Measurements from ENCODE around the gene LZTR1. TPM values are rescaled to one million over a fixed set of nuclear protein-coding genes. Genes with fewer than 3 reads are reported as not detected.
A peak's percentile ranks its signal among the peaks of the same experiment; 100 is the strongest.

Gene LZTR1
- total RNA-seq, 1 donor from 2014 or later = 64.7 TPM

DNA sequence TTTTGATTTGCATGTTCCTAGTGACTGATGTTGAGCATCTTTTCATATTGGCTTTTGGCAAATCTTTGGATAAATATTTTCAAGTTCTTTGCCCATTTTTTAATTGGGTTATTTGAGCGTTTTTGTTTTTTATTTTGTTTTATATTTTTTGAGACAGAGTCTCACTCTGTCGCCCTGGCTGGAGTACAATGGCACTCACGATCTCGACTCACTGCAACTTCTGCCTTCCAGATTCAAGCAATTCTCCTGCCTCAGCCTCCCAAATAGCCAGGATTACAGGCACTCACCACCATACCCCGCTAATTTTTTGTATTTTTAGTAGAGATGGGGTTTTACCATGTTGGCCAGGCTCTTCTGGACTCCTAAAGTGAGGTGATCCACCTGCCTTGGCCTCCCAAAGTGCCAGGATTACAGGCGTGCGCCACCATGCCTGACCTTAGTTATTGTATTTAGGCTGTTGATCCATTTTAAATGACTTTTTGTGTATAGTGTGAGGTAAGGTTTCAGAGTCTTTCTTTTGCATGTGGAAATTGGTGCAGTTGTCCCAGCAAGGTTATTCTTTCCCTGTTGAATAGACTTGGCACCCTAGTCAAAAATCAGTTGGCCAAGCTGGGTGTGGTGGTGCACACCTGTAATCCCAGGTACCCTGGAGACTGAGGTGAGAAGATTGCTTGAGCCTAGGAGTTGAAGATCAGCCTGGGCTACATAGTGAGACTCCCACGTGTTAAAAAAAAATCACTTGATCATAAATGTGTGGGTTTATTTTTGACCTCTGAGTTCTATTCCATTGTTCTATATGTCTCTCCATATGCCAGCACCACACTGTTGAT, 38.8 kb upstream of the LZTR1 start:
- H3K4me3 Mint-ChIP-seq (ENCODE audit: low read depth) = no peak overlapping the region
- no peak overlapping the region for H3K27ac Mint-ChIP-seq
- no peak for DNase-seq (ENCODE audit: low spot score)
- H3K9me3 Mint-ChIP-seq = no peaks in the 10 kb centered on the region
- H3K4me1 Mint-ChIP-seq (ENCODE audit: low read depth) = peaks cover 43% of the 10 kb centered on the region
- H3K27me3 Mint-ChIP-seq (ENCODE audit: low read depth) = no peaks in the 10 kb centered on the region
- intact Hi-C loops (cut with micrococcal nuclease) = no loop called here
- H3K36me3 Mint-ChIP-seq (ENCODE audit: low read depth) = peaks cover 65% of the 10 kb centered on the region

DNA sequence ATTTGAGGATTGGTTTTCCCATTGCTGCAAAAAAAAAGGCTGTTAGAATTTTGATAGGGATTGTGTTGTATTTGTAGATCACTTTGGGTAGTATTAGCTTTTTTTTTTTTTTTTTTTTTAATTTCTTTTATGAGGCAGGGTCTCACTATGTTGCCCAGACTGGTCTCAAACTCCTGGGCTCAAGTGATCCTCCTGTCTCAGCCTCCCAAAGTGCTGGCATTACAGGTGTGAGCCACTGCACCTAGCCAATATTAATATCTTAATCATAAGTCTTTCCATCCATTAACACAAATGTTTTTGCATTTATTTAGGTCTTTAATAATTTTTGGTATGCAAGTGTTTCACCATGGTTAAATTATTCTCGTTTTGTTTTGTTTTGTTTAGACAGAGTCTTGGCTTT, 38.1 kb upstream of the LZTR1 start:
- H3K4me1 Mint-ChIP-seq (ENCODE audit: low read depth) = peaks cover 43% of the 10 kb centered on the region

DNA sequence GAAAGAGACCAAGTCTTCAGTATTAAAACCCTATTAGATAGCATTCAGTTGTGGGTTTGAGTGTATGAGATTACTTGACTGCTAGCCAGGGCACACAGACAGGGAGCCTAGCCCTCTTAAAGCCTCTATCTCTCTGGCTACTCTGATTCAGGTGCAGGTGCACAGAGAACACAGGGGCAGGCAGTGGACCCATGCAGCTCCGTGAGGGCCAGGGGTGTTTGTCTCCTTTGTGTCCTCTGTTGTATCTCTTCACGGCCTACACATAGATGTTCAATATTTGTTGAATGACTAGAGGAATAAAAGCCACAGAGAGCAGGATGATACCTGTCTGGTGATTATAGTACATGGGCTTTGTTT, 36.5 kb upstream of the LZTR1 start:
- no peak overlapping the region for H3K4me3 Mint-ChIP-seq (ENCODE audit: low read depth)
- H3K27me3 Mint-ChIP-seq (ENCODE audit: low read depth) = no peaks in the 10 kb centered on the region
- peak overlapping the region; percentile 33 for H3K27ac Mint-ChIP-seq
- peaks cover 62% of the 10 kb centered on the region for H3K36me3 Mint-ChIP-seq (ENCODE audit: low read depth)
- no peaks in the 10 kb centered on the region for H3K9me3 Mint-ChIP-seq
- DNase-seq (ENCODE audit: low spot score) = no peak
- intact Hi-C loops (cut with micrococcal nuclease) = no loop called here
- H3K4me1 Mint-ChIP-seq (ENCODE audit: low read depth) = peaks cover 44% of the 10 kb centered on the region

More for the DNA sequence above, 38.1 kb upstream of the LZTR1 start:
- H3K27me3 Mint-ChIP-seq (ENCODE audit: low read depth) = no peaks in the 10 kb centered on the region
- H3K27ac Mint-ChIP-seq = no peak overlapping the region
- H3K36me3 Mint-ChIP-seq (ENCODE audit: low read depth) = peaks cover 63% of the 10 kb centered on the region
- intact Hi-C loops (cut with micrococcal nuclease) = no loop called here
- H3K9me3 Mint-ChIP-seq = no peaks in the 10 kb centered on the region
- H3K4me3 Mint-ChIP-seq (ENCODE audit: low read depth) = no peak overlapping the region
- no peak for DNase-seq (ENCODE audit: low spot score)

DNA sequence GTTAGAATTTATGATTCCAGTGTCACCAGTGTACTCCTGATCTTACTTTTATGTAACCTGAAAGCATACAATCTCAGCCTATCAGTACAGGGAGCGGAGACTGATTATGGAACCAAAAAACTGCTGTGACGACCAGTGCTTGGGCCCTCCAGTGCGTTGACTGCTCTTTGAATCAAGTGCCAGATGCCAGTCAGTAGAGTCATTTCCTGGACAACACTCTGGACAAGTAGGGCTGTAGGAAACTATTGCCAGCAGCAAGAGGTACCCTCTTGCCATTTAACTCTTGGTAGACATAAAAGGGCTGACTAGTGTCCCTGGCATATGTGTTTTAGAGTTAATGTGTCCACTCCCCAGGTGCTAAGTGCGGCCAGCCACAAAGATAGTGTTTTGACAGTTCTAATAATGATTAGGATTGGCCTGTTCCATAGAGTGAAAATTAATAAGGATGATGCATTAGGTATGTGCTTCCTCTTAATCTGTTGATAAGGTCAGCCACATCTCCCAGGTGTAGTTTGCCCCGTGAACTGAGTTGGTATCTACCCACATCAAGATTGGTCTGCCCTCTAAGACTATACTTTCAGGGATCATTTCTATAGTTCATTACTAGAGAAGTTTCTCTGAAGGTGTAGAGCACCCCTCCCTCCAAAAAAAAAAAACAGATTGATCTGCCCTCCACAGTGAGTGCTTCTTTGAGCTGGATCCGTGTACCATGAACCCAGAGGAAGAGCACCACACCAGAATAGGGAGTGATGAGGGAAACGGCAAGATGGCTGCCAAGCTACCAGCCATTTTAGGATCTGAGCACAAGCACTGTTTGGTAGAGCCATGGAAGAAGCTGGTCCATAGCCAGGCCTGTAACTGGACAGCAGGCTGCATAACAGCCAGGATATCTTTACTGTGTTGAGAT, 35.8 kb upstream of the LZTR1 start:
- intact Hi-C loops (cut with micrococcal nuclease) = no loop called here
- no peak overlapping the region for H3K27ac Mint-ChIP-seq
- H3K9me3 Mint-ChIP-seq = no peaks in the 10 kb centered on the region
- no peak for DNase-seq (ENCODE audit: low spot score)
- H3K4me1 Mint-ChIP-seq (ENCODE audit: low read depth) = peaks cover 39% of the 10 kb centered on the region
- H3K36me3 Mint-ChIP-seq (ENCODE audit: low read depth) = peaks cover 61% of the 10 kb centered on the region
- no peak overlapping the region for H3K4me3 Mint-ChIP-seq (ENCODE audit: low read depth)
- no peaks in the 10 kb centered on the region for H3K27me3 Mint-ChIP-seq (ENCODE audit: low read depth)

DNA sequence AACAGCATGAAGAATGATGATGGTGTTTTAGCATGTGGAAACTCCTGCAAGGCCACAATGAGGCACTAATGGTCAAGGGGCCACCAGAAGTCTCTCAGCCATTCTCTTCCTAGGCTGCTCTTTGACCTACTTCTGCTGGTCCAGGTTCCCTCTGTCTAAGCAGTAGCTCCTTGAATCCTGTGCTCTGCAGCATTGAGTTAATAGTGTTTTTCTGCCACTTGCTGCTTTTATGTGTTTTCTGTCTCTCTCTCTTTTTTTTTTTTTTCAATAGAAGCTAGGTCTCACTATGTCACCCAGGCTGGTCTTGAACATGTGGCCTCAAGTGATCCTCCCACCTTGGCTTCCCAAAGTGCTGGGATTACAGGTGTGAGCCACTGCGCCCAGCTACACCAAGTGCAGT, 35.1 kb upstream of the LZTR1 start:
- H3K27ac Mint-ChIP-seq = no peak overlapping the region
- no peak for DNase-seq (ENCODE audit: low spot score)
- H3K27me3 Mint-ChIP-seq (ENCODE audit: low read depth) = no peaks in the 10 kb centered on the region
- intact Hi-C loops (cut with micrococcal nuclease) = no loop called here
- peaks cover 39% of the 10 kb centered on the region for H3K4me1 Mint-ChIP-seq (ENCODE audit: low read depth)
- no peak overlapping the region for H3K4me3 Mint-ChIP-seq (ENCODE audit: low read depth)
- peaks cover 58% of the 10 kb centered on the region for H3K36me3 Mint-ChIP-seq (ENCODE audit: low read depth)
- no peaks in the 10 kb centered on the region for H3K9me3 Mint-ChIP-seq

DNA sequence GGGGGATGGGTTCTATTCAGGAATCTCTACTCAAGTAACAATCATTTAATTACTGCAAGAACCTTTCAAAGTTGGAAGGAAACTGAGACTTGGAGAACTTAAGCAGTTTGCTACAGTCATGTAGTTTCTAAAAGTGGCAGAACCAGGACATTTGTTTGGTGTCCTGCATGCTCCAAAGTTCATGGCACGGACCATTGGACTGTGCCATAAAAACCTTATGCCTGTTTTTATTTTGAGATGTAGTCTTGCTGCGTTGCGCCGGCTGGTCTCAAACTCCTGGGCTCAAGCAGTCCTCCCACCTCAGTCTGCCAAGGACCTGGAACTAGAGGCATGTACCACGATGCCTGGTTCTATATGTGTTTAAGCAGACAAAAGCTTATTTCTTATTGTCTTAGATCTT, 33.6 kb upstream of the LZTR1 start:
- no peaks in the 10 kb centered on the region for H3K9me3 Mint-ChIP-seq
- no peak overlapping the region for H3K27ac Mint-ChIP-seq
- H3K4me3 Mint-ChIP-seq (ENCODE audit: low read depth) = no peak overlapping the region
- no peaks in the 10 kb centered on the region for H3K27me3 Mint-ChIP-seq (ENCODE audit: low read depth)
- no peak for DNase-seq (ENCODE audit: low spot score)
- H3K4me1 Mint-ChIP-seq (ENCODE audit: low read depth) = peaks cover 33% of the 10 kb centered on the region
- intact Hi-C loops (cut with micrococcal nuclease) = no loop called here
- peaks cover 60% of the 10 kb centered on the region for H3K36me3 Mint-ChIP-seq (ENCODE audit: low read depth)

DNA sequence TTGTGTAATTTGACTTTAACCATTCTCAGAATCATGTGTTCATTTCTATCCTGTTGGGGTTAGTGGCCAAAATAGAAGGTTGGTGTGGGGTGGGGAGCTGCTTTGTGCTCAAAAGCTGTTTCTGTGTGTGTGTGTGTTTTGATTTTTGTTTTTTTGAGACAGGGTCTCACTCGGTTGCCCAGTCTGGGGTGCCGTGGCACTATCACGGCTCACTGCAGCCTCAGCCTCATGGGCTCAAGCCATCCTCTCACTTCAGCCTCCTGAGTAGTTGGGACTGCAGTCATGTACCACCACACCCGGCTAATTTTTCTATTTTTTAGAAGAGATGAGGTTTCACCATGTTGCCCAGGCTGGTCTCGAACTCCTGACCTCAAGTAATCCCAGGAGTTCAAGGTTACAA, 33.1 kb upstream of the LZTR1 start:
- DNase-seq (ENCODE audit: low spot score) = no peak
- Mint-ChIP-seq H3K27me3 (ENCODE audit: low read depth) (no peaks in the 10 kb centered on the region), H3K4me3 (ENCODE audit: low read depth) (no peak overlapping the region), H3K4me1 (ENCODE audit: low read depth) (peaks cover 29% of the 10 kb centered on the region), H3K27ac (no peak overlapping the region), H3K36me3 (ENCODE audit: low read depth) (peaks cover 62% of the 10 kb centered on the region), H3K9me3 (no peaks in the 10 kb centered on the region)
- intact Hi-C loops (cut with micrococcal nuclease) = no loop called here

DNA sequence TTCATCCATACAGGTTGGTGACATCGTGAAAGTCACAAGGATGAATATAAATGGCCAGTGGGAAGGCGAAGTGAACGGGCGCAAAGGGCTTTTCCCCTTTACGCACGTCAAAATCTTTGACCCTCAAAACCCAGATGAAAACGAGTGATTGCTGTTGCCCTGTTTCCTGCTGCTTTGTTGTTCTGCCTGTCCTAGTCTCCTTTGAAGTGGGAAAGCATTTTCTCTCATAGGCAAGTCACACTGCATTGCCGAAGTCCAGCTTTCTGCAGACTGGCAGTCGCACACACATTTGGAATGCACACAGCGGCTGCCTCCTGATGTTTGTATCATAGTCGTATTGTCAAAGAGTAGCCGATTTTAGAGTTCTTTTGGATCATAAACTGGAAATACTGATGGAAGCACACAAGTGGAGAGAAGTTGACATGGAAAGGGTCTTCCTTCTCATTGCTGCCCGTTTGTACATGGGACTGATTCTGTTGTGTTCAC, 32.4 kb upstream of the LZTR1 start:
- no peaks in the 10 kb centered on the region for H3K27me3 Mint-ChIP-seq (ENCODE audit: low read depth)
- H3K4me3 Mint-ChIP-seq (ENCODE audit: low read depth) = no peak overlapping the region
- H3K4me1 Mint-ChIP-seq (ENCODE audit: low read depth) = peaks cover 29% of the 10 kb centered on the region
- intact Hi-C loops (cut with micrococcal nuclease) = no loop called here
- peaks cover 65% of the 10 kb centered on the region for H3K36me3 Mint-ChIP-seq (ENCODE audit: low read depth)
- no peak overlapping the region for H3K27ac Mint-ChIP-seq
- no peak for DNase-seq (ENCODE audit: low spot score)
- no peaks in the 10 kb centered on the region for H3K9me3 Mint-ChIP-seq

DNA sequence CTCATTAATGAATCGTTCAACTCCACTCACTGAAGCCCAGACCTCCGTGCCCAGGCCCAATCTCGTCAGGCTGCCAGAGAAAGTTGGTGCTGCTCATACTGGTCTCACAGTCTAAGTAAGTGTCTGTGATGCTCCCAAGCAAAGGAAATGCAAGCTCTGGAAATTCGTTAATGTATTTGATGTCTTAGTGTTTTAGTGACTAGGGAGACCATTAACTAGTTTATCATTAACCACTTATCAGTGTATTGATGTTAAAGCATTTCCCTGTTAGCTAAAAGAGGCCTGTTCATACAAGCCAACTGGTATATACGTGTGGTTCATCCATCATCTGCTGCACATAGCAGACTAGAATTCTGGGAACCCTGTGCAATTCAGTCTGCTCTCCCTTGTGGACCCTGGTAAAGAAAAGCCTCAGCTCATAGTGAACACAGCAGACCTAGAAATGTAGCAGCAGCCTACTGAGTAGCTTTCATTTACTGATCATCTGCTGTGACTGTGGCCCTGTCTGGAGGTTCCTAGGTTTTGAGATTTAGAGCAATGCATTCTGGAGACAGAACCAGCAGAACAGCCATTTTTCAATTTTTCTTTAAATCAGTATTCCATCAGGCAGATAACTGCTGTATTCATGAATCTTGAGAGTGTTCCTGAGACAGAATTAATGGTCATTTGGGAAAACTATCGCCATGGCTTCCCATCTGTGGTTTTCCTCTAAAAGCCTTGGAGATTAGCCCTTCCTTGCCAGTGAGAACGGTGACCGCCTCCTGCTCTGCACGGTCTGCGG, 30.8 kb upstream of the LZTR1 start:
- H3K4me3 Mint-ChIP-seq (ENCODE audit: low read depth) = no peak overlapping the region
- DNase-seq (ENCODE audit: low spot score) = no peak
- no peak overlapping the region for H3K27ac Mint-ChIP-seq
- peaks cover 20% of the 10 kb centered on the region for H3K4me1 Mint-ChIP-seq (ENCODE audit: low read depth)
- H3K27me3 Mint-ChIP-seq (ENCODE audit: low read depth) = peaks cover 2% of the 10 kb centered on the region
- peaks cover 56% of the 10 kb centered on the region for H3K36me3 Mint-ChIP-seq (ENCODE audit: low read depth)
- H3K9me3 Mint-ChIP-seq = no peaks in the 10 kb centered on the region
- intact Hi-C loops (cut with micrococcal nuclease) = no loop called here

DNA sequence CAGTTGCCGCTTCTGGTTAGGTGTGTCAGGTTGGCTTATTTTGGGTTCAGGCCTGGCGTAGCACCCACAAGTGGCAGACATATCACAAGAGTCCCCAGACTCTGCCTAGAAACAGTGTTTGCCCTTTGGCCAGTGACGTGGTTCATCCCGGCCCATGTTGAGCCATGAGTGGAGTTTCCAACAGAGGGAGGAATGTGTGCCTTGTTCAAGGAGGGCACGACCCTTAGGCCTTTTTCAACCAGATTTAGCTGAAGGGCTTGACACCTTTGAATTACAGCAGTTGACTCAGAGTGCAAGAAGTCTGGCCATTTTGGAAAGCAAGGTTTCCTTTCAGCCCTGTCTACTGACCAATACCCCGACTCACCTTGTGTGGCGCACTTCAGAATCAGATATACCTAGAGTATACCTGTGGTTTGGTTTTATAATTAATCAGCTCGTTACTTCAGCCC, 30.1 kb upstream of the LZTR1 start:
- Mint-ChIP-seq H3K4me1 (ENCODE audit: low read depth) (peaks cover 16% of the 10 kb centered on the region), H3K27ac (no peak overlapping the region), H3K36me3 (ENCODE audit: low read depth) (peaks cover 51% of the 10 kb centered on the region), H3K27me3 (ENCODE audit: low read depth) (peaks cover 6% of the 10 kb centered on the region), H3K4me3 (ENCODE audit: low read depth) (no peak overlapping the region), H3K9me3 (no peaks in the 10 kb centered on the region)
- intact Hi-C loops (cut with micrococcal nuclease) = no loop called here
- no peak for DNase-seq (ENCODE audit: low spot score)

DNA sequence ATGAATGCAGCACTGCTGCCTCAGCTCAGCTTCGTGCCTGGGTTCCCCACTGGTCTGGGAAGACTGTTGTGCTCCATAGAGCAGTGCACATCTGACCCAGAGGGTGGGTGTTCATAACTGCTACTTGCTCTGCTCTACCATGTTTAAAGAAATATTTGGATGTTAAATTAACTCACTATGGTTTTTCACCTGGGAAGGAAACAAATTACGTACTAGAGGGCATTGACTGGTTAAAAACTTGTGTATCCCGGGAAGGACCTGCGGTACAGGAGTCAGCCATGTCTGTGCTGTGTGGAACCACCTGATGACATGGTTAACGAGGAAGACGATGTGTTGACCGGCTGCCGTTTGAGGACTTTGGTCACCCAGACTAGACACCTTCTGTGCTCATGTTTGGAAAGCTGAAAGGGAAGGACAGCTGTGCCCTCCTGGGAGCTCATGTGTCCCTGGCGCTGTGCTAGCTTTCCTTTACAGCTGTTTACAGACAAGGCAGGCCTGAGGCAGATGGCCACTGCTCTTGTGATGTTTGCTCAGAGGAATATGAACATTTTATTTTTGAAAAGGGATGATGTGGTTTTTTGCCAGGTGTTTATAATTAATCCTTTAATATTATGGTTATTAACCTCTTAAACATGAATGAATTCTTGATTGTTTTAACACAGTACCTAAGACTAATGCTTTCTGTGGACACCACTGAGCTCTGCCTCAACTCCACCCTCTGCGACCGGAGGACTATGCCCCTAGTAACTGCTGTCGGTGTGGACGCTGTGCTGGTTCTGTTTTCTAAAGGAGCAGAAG, 29.4 kb upstream of the LZTR1 start:
- H3K9me3 Mint-ChIP-seq = no peaks in the 10 kb centered on the region
- intact Hi-C loops (cut with micrococcal nuclease) = no loop called here
- no peak overlapping the region for H3K27ac Mint-ChIP-seq
- H3K4me3 Mint-ChIP-seq (ENCODE audit: low read depth) = no peak overlapping the region
- peaks cover 8% of the 10 kb centered on the region for H3K27me3 Mint-ChIP-seq (ENCODE audit: low read depth)
- DNase-seq (ENCODE audit: low spot score) = no peak
- H3K36me3 Mint-ChIP-seq (ENCODE audit: low read depth) = peaks cover 48% of the 10 kb centered on the region
- H3K4me1 Mint-ChIP-seq (ENCODE audit: low read depth) = peaks cover 14% of the 10 kb centered on the region

DNA sequence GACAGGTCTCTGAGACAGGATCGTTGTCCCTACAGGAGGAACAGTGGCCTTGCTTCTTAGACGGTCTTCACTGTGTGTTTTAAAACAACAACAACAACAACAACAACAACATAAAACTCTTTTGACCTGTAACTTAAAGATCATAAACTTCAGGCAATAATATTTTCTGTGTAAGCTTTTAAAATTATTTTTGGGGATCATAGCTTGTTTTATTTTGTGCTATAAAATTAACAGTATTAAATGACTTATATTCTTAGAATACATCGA, 28.8 kb upstream of the LZTR1 start:
- Mint-ChIP-seq H3K4me1 (ENCODE audit: low read depth) (peaks cover 14% of the 10 kb centered on the region), H3K4me3 (ENCODE audit: low read depth) (no peak overlapping the region), H3K9me3 (no peaks in the 10 kb centered on the region), H3K27me3 (ENCODE audit: low read depth) (peaks cover 14% of the 10 kb centered on the region), H3K36me3 (ENCODE audit: low read depth) (peaks cover 42% of the 10 kb centered on the region), H3K27ac (no peak overlapping the region)
- no peak for DNase-seq (ENCODE audit: low spot score)
- intact Hi-C loops (cut with micrococcal nuclease) = no loop called here
